ENCODE measurements around the gene INTS7.

- TF ChIP-seq CTCF (IDR thresholded peaks at IDR 0.05 in 2 of 3, conservative IDR thresholded peaks at IDR 0.05 in 1 of 3; ENCODE audit: insufficient read depth in 2 of 3, low read depth in 1 of 3, low read length in 3 of 3) (no peak), NFIC (IDR thresholded peaks at IDR 0.05) (no peak), HDAC3 (IDR thresholded peaks at IDR 0.05; ENCODE audit: borderline replicate concordance, partially characterized antibody) (no peak), PURB (CRISPR knock-in tag; IDR thresholded peaks at IDR 0.05; ENCODE audit: low read depth) (no peak), RAD21 (CRISPR knock-in tag; conservative IDR thresholded peaks at IDR 0.05 in 1 of 2, IDR thresholded peaks at IDR 0.05 in 1 of 2) (no peak), SMAD1 (IDR thresholded peaks at IDR 0.05; ENCODE audit: low read depth, low read length, partially characterized antibody) (no peak), FOXO4 (CRISPR knock-in tag; IDR thresholded peaks at IDR 0.05) (no peak)
Measured at GRCh38 chr1:212077028-212077427, 41.7 kb upstream of the INTS7 start.

All from K562 (cell line).